Epithelial cell of umbilical artery (primary cell): ENCODE measurements around the gene C17orf113. TPM values are rescaled to one million over a fixed set of nuclear protein-coding genes. Genes with fewer than 3 reads are reported as not detected.

Source experiments
- total RNA-seq: library from RNA; depleted of rRNA; stranded (reverse); fragments of >200 nt; gene quantifications from 2 replicates; pipeline ENCODE4 v1.2.3, GENCODE V29; 2014

The C17orf113 gene
- total RNA-seq: 0.15 and 0.32 TPM in 2 replicates

DNA sequence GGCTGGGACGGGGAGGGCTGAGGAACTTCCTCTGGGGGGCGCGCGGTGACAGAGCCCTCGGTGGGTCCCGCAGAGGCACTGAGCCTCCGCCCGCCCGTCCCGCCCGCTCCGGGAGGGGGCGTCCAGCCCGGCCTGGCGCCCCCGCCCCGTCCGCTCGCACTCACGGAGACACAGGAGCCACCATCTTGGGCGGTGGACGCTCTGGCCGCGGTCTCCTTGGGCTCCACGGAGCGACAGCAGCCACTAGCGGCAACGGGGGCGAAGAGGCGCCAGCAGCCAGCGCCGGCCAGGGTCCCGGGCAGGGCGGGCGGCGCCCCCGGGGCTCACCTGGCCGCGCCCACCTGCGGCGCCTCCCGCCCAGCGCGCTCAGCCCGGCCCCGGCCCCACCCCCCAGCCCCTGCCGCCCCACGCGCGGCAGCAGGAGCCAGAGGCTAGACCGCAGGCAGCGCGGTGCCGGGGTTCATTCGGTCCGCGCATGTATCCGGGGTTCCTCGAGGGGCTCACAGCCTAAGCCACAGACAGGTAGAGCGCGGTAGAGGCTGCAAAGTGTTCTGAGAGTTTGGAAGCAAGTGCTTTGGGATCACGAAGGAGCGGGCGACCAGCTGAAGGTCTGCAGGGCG lies at the start of gene C17orf113:
C17orf113 (minus strand) TSS at position 209 of the 620 bp plus-strand sequence. CDS start 7,225 bp downstream, outside the sequence.

DNA sequence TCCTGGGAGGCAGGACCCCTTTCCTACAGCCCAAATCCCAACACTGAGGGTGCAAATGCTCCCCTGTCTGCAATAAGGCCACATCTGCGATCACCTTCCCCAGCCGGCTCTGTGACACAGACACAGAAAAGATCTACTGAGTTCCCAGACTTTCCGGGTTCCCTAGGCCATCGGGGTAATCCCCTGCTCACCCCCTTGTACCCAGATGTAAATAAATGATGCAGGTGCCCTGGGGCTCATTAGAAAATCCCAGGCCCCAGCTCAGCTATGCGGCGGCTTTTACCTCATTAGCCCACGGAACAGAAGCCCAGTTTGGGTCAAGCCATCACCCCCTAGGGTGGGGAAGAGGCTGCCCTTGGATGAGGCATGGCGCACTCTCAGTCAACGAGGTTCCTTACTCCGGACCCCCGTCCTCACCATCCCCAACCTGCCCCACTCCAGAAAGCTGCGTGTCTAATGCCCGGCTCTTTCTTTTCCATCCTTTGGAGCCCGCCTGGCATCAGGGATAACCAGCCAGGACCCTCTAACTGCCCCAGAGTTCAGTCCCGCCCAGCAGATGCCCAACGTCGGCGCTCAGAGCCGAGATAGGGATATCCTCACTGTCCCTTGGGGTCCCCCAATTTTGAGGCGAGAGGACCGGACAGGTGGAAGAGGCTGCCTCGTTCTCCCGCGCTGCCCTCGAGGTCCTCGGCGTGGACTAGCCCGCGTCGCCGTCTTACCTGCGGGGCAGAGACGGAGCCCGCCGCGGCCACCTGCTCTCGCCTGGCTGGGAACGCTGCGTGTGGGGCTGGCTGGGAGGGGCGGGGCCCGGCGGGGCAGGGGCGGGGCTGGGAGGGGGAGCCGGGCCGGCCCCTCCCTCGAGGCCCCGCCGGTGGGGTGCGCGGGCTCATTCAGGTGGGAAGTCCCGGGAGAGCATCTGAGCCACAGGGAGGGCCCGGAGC lies 47.6 kb upstream of the C17orf113 start, which contains the start of gene ZNF385C:
ZNF385C (minus strand) TSS at position 783 of the 941 bp plus-strand sequence. CDS start 35,417 bp downstream, outside the sequence.

DNA sequence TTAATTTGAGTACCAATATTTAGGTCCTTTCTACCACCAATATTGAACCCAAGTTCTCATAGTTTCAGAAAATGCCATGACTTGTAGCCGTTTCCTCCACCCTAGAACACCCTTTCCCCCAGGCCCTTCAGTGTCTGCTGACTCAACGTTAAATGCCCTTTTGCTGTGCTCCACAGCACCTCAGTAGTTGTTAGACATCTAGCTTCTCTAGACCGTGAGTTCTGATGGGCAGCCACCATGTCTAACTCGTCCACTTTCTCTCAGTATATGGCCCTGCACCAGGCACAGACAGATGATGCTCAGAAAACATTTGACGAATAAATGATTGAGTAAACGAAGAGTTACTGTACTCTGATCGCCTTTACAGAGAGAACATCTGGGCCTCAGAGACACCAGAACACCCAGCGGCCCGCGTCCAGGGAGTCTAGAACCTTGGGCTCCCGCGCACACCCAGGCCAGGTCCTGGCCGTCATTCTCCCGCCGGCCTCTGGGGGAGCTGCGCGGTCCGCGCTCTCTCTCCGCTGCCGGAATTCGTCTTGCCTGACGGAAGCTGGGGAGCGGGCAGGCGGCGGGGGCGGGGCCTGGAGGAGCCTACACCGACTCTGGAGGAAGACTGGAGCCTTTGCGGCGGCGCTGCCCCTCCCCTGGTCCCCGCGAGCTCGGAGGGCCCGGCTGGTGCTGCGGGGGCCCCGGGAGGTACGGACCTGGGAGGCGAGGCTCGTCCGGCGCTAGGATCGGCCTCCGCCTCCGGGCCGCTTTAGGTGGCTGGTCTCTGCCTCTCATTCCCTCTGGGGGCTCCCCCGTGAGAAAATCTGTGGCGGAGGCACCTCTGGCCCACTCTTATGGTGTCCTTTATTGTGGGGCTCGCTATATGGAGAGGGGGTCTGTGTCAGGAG lies 30.6 kb downstream of the C17orf113 start, which contains the start of gene NKIRAS2:
NKIRAS2 (plus strand) TSS at position 582 of the 896 bp plus-strand sequence. CDS start 1,488 bp downstream, outside the sequence.

DNA sequence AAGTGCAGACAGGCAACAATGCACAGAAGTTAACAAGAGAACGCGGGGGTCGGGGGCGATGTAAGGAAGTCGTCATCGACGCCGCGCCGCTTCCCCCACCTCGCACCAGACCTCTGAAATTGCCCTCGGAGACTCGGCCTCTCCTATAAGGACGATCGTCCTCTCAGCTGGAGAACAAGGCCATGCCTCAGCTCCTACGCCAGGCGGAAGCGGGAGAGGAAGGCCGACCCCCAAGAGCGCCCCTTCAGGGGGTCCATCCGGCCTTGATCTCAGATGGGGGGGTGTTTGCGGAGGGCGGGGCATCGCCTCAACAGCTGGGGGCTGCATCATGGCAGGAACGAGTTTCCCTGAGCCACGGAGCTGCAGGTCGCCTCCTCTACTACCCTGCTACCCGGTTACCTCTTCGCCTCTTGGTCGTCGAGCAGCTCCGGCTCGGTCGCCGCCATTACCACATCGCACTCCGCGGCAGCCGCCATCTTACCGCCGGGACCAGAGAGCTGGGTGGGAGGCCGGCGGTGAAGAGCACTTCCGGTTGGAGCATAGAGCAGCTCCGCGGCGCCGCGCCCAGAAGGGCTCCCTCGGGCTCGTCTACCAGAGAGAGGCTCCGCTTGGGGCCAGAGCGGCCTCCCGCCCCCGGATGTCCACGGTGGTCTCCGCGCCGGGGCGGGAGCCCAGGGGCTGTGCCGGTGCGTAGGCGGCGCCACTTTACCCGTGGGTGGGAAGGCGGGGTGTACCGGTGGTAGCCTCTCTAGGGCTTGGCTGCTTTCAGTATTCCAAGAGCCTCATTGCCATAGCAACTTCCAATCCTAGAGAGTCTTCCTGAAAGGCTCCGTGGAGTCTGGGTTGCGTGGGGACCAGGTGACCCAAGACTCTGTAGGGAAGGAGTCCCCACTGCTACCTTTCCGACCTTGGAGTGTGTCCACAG lies 33.2 kb downstream of the C17orf113 start, which contains the start of gene DNAJC7:
DNAJC7 (minus strand) TSS at position 499 of the 925 bp plus-strand sequence; CDS start at position 476, 23 bp downstream.

Other genes starting within 250 kb of the C17orf113 start
- gene P3H4, start 238.7 kb downstream of the C17orf113 start, total RNA-seq: 56.1 and 100 TPM in 2 replicates
- 101 and 164 TPM in 2 replicates for gene FKBP10, start 237.6 kb downstream of the C17orf113 start, total RNA-seq
- gene NT5C3B, start 214.4 kb downstream of the C17orf113 start, total RNA-seq: 66.4 and 85.4 TPM in 2 replicates
- gene KLHL10, start 212.8 kb downstream of the C17orf113 start, total RNA-seq: not detected in 2 replicates
- 28.3 and 33.1 TPM in 2 replicates for gene KLHL11, start 185.2 kb downstream of the C17orf113 start, total RNA-seq
- gene ACLY, start 131.7 kb downstream of the C17orf113 start, total RNA-seq: 275 and 278 TPM in 2 replicates
- 0.32 TPM in 1 of 2 replicates, not detected in the other for gene ODAD4, start 120.0 kb downstream of the C17orf113 start, total RNA-seq
- 36.1 and 65.5 TPM in 2 replicates for gene CNP, start 83.8 kb downstream of the C17orf113 start, total RNA-seq
- 78.9 and 90.9 TPM in 2 replicates for gene DNAJC7, start 33.2 kb downstream of the C17orf113 start, total RNA-seq
- gene NKIRAS2, start 30.5 kb downstream of the C17orf113 start, total RNA-seq: 36.4 and 41.0 TPM in 2 replicates
- not detected in 2 replicates for gene ZNF385C, start 47.9 kb upstream of the C17orf113 start, total RNA-seq
- 5.8 and 41.5 TPM in 2 replicates for gene DHX58, start 62.1 kb upstream of the C17orf113 start, total RNA-seq
- gene KAT2A, start 70.8 kb upstream of the C17orf113 start, total RNA-seq: 4.9 and 11.4 TPM in 2 replicates
- gene HSPB9, start 72.2 kb upstream of the C17orf113 start, total RNA-seq: 0.15 TPM in 1 of 2 replicates, not detected in the other
- gene RAB5C, start 104.4 kb upstream of the C17orf113 start, total RNA-seq: 62.2 and 75.4 TPM in 2 replicates
- not detected in 2 replicates for gene KCNH4, start 130.5 kb upstream of the C17orf113 start, total RNA-seq
- not detected in 2 replicates for gene HCRT, start 134.9 kb upstream of the C17orf113 start, total RNA-seq
- 14.0 and 22.8 TPM in 2 replicates for gene GHDC, start 143.9 kb upstream of the C17orf113 start, total RNA-seq
- gene STAT5B, start 225.8 kb upstream of the C17orf113 start, total RNA-seq: 32.2 and 40.1 TPM in 2 replicates
- gene STAT5A, start 237.9 kb upstream of the C17orf113 start, total RNA-seq: 32.8 and 44.1 TPM in 2 replicates